Nephron progenitor cell (in vitro differentiated cells): ENCODE results near the gene OSTF1.

Experiments
- DNase-seq: peaks from one replicate; pipeline ENCODE4 v3.0.0; 2021
- H3K27ac Mint-ChIP-seq: 2 replicates; pipeline ENCODE4 v1.8.0; 2021; ENCODE audit warnings: mild to moderate bottlenecking, moderate library complexity, mixed read lengths
- H3K27me3 Mint-ChIP-seq: 2 replicates; pipeline ENCODE4 v1.8.0; 2021; ENCODE audit warnings: mild to moderate bottlenecking, low read depth, mixed read lengths; ENCODE audit not compliant: poor library complexity
- H3K36me3 Mint-ChIP-seq: 2 replicates; pipeline ENCODE4 v1.8.0; 2021; ENCODE audit warnings: low read depth, mixed read lengths
- H3K4me1 Mint-ChIP-seq: 2 replicates; pipeline ENCODE4 v1.8.0; 2021; ENCODE audit warnings: mixed read lengths
- H3K4me3 Mint-ChIP-seq: 2 replicates; pipeline ENCODE4 v1.8.0; 2021; ENCODE audit warnings: mild to moderate bottlenecking, moderate library complexity, mixed read lengths
- H3K9me3 Mint-ChIP-seq: 2 replicates; pipeline ENCODE4 v1.8.0; 2021; ENCODE audit warnings: mild to moderate bottlenecking, moderate library complexity, mixed read lengths
- TF ChIP-seq, protein P1 (sequence below): fragments of 200-600 bp; sonication (generic); IDR thresholded peaks from 2 replicates; pipeline ENCODE4 v1.5.0; 2021; ENCODE audit warnings: antibody characterized with exemption

OSTF1 gene

DNA sequence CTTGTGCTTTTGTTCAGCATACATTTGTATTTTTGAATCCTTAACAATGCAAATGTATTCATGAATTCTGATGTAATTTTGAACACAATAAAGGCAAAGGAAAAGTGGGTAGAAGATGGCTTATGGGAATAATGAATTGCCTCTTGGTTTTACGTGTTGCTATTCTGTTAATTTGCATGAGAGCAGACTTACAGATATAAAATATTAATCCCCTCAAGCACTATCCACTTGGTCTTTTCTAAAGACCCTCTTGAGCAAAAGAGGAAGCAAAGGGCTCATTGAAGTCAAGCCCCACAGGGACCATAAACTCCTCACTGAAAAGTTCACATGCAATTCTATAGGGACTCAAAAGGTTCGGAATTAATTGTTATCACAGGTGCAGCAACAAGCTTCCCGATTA is 51.9 kb downstream of the OSTF1 start:
- no peak for DNase-seq
- no peaks in the 10 kb centered on the region for H3K4me1 Mint-ChIP-seq
- peaks cover 20% of the 10 kb centered on the region for H3K36me3 Mint-ChIP-seq
- TF ChIP-seq, protein P1, sequence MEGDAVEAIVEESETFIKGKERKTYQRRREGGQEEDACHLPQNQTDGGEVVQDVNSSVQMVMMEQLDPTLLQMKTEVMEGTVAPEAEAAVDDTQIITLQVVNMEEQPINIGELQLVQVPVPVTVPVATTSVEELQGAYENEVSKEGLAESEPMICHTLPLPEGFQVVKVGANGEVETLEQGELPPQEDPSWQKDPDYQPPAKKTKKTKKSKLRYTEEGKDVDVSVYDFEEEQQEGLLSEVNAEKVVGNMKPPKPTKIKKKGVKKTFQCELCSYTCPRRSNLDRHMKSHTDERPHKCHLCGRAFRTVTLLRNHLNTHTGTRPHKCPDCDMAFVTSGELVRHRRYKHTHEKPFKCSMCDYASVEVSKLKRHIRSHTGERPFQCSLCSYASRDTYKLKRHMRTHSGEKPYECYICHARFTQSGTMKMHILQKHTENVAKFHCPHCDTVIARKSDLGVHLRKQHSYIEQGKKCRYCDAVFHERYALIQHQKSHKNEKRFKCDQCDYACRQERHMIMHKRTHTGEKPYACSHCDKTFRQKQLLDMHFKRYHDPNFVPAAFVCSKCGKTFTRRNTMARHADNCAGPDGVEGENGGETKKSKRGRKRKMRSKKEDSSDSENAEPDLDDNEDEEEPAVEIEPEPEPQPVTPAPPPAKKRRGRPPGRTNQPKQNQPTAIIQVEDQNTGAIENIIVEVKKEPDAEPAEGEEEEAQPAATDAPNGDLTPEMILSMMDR = no peak
- H3K9me3 Mint-ChIP-seq = peaks cover 16% of the 10 kb centered on the region
- no peak overlapping the region for H3K4me3 Mint-ChIP-seq
- no peaks in the 10 kb centered on the region for H3K27me3 Mint-ChIP-seq
- H3K27ac Mint-ChIP-seq = no peak overlapping the region

DNA sequence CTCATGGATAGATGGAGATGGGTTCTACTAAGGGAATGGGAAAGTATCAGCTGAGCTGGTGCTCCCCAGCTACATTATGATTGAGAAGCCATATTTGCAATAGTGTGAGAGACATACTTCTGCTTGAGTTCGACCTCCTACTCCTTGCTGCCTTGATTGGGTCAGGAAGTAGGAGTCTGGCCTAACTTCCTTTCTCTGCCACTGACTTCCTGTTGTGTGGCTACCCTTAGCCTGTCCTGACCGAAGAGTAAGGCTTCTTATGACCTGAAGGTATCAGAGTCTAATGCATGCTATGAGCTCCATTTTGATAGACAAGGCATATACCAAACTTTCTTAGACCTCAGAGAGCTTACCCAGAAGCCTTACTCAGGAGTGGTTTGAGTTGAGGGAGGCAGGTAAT is 53.9 kb downstream of the OSTF1 start:
- Mint-ChIP-seq H3K4me3 (no peak overlapping the region), H3K27me3 (no peaks in the 10 kb centered on the region), H3K27ac (no peak overlapping the region), H3K9me3 (peaks cover 18% of the 10 kb centered on the region), H3K36me3 (peaks cover 21% of the 10 kb centered on the region), H3K4me1 (no peaks in the 10 kb centered on the region)
- TF ChIP-seq, protein P1 = no peak
- DNase-seq = no peak

DNA sequence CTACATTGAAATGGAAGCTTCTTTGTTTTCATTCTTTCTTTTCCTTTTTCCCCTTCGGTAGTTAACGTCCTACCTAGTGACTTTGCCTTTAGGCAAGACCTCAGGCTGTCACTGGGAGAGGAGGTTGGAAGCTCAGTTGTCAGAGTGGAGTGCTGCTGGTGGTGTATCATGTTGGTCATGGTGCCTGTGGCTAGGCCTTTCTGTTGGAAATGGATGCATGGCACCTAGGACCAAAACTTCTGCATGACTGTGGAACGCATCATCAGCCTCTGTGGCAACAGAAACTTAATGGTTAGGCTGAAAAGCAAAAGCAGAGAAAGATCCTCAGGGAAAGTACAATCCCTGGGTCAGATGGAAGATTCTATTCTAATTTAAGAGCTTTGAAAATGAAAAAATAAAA is 57.9 kb downstream of the OSTF1 start:
- H3K4me1 Mint-ChIP-seq = peaks cover 23% of the 10 kb centered on the region
- no peak overlapping the region for H3K27ac Mint-ChIP-seq
- no peak overlapping the region for H3K4me3 Mint-ChIP-seq
- peaks cover 18% of the 10 kb centered on the region for H3K9me3 Mint-ChIP-seq
- TF ChIP-seq, protein P1 = no peak
- no peaks in the 10 kb centered on the region for H3K27me3 Mint-ChIP-seq
- peaks cover 21% of the 10 kb centered on the region for H3K36me3 Mint-ChIP-seq
- DNase-seq = no peak

DNA sequence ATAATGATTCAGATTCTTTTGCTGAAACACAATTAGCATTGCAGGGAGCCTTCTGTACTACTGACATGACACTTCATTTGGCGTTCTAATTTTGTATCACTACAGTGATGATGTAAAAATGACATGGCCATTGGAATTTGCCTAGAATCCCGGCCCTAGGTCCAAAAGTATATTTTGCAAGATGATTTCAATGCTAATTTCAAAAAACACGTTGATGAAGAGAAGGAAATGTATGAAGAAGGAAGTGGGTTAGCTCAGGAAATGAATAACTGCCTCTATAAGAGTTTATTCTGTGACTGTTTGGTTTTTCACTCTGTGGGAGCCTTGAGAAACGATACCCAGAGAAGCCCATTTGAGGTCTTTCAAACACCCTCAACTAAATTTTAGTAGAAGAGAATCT is 59.3 kb downstream of the OSTF1 start:
- Mint-ChIP-seq H3K36me3 (peaks cover 21% of the 10 kb centered on the region), H3K9me3 (peaks cover 18% of the 10 kb centered on the region), H3K27ac (no peak overlapping the region), H3K4me3 (no peak overlapping the region), H3K27me3 (no peaks in the 10 kb centered on the region), H3K4me1 (peaks cover 23% of the 10 kb centered on the region)
- TF ChIP-seq, protein P1 = no peak
- no peak for DNase-seq

DNA sequence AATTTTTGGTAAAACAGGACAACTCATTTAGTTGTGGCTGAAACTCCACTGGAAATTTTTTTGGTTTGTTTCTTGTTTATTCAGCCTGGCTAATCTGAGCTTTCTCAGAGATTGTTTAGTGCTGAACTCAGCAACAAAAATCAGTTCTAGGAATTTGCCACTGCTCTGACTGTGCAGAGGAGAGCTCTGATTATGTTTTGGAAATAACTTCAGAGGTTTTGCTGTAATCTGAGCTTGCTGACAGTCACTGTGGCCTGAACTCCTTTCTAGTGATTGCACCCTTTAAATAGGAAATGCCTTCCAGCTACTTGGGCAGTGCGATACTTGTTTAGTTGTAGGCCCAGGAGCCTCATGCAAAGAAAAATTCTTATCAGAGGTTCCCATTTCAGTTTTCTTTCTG is 60.2 kb downstream of the OSTF1 start:
- peak overlapping the region; percentile 2 for H3K27ac Mint-ChIP-seq
- H3K27me3 Mint-ChIP-seq = no peaks in the 10 kb centered on the region
- peaks cover 23% of the 10 kb centered on the region for H3K4me1 Mint-ChIP-seq
- no peak for DNase-seq
- H3K36me3 Mint-ChIP-seq = peaks cover 17% of the 10 kb centered on the region
- no peak overlapping the region for H3K4me3 Mint-ChIP-seq
- peaks cover 18% of the 10 kb centered on the region for H3K9me3 Mint-ChIP-seq
- TF ChIP-seq, protein P1 = no peak

DNA sequence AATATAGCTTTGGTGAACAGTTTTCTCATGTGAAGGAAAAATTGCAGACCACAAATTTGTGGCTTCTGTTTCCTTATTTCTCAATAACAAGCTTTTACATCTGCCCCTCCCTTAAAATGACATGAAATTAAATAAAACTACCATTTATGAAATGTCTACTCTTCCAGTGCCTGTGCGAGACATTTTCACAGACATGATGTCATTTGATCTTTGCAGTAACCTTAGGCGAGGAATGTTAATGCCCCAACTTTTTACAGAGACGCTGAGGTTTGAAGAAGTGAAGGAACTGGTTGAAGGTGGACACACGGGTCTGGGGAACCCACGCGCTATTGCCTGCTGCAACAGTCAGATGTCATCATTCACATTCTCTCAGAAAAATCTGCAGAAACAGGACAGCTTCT is 61.5 kb downstream of the OSTF1 start:
- peaks cover 6% of the 10 kb centered on the region for H3K9me3 Mint-ChIP-seq
- H3K27me3 Mint-ChIP-seq = no peaks in the 10 kb centered on the region
- no peak for DNase-seq
- no peak overlapping the region for H3K4me3 Mint-ChIP-seq
- H3K36me3 Mint-ChIP-seq = peaks cover 6% of the 10 kb centered on the region
- TF ChIP-seq, protein P1 = no peak
- peak overlapping the region; percentile 59 for H3K27ac Mint-ChIP-seq
- H3K4me1 Mint-ChIP-seq = peaks cover 23% of the 10 kb centered on the region
